CD4-positive, CD25-positive, alpha-beta regulatory T cell (primary cell): ENCODE measurements around the gene KIF6. TPM values are rescaled to one million over a fixed set of nuclear protein-coding genes. Genes with fewer than 3 reads are reported as not detected.

Experiments
- ATAC-seq, 2 donors: fragments of 150-1000 bp; cut with Tn5 transposase; one replicate each; pipeline ENCODE4 v1.10.0; 2021; ENCODE audit warnings: low read depth in 2 of 2, moderate number of reproducible peaks in 2 of 2, moderate library complexity in 1 of 2
- DNase-seq, 3 donors: peaks; one replicate each; pipeline versions ENCODE4 v3.0.0 to v3.0.0-alpha.2; 2012 to 2022; ENCODE audit warnings: mixed read lengths in 1 of 3
- H3K27ac ChIP-seq: one replicate; pipeline ENCODE4 v1.7.0; 2013; ENCODE audit warnings: mild to moderate bottlenecking, low read length; ENCODE audit not compliant: insufficient read depth, poor library complexity, severe bottlenecking
- H3K27me3 ChIP-seq: one replicate; pipeline ENCODE4 v1.7.0; 2013; ENCODE audit warnings: low read length; ENCODE audit not compliant: control insufficient read depth, insufficient read depth
- H3K36me3 ChIP-seq: one replicate; pipeline ENCODE4 v1.7.0; 2013; ENCODE audit warnings: mild to moderate bottlenecking, low read length, moderate library complexity; ENCODE audit not compliant: control insufficient read depth, insufficient read depth
- H3K4me1 ChIP-seq: 2 replicates; pipeline ENCODE4 v1.7.0; 2013; ENCODE audit warnings: mild to moderate bottlenecking, low read length; ENCODE audit not compliant: insufficient read depth, control insufficient read depth, poor library complexity, severe bottlenecking
- H3K4me3 ChIP-seq: one replicate; pipeline ENCODE4 v1.7.0; 2013; ENCODE audit warnings: low read depth, mild to moderate bottlenecking, low read length, moderate library complexity
- H3K9me3 ChIP-seq, 2 experiments: 1 replicate in 1 of 2; 2 replicates in 1 of 2; pipeline ENCODE4 v1.7.0; 2013; ENCODE audit warnings: low read length in 2 of 2, mild to moderate bottlenecking in 1 of 2, moderate library complexity in 1 of 2; ENCODE audit not compliant: control insufficient read depth in 2 of 2
- H3K27ac Mint-ChIP-seq, 3 donors: one replicate each; pipeline ENCODE4 v1.8.0; 2020 to 2022; ENCODE audit warnings: mild to moderate bottlenecking in 3 of 3, mixed read lengths in 3 of 3, moderate library complexity in 2 of 3
- H3K27me3 Mint-ChIP-seq: one replicate; pipeline ENCODE4 v1.8.0; 2022; ENCODE audit warnings: mild to moderate bottlenecking, mixed read lengths
- H3K36me3 Mint-ChIP-seq: one replicate; pipeline ENCODE4 v1.8.0; 2020; ENCODE audit warnings: mixed read lengths
- H3K4me1 Mint-ChIP-seq, 4 donors: one replicate each; pipeline ENCODE4 v1.8.0; 2020 to 2022; ENCODE audit warnings: mixed read lengths in 4 of 4, mild to moderate bottlenecking in 1 of 4
- H3K4me3 Mint-ChIP-seq, 4 donors: one replicate each; pipeline ENCODE4 v1.8.0; 2020 to 2022; ENCODE audit warnings: mild to moderate bottlenecking in 4 of 4, mixed read lengths in 4 of 4, moderate library complexity in 3 of 4
- H3K9me3 Mint-ChIP-seq, 7 donors: one replicate each; pipeline ENCODE4 v1.8.0; 2020 to 2022; ENCODE audit warnings: mixed read lengths in 7 of 7, mild to moderate bottlenecking in 3 of 7, moderate library complexity in 2 of 7
- polyA plus RNA-seq, 4 donors: library from polyadenylated mRNA; unstranded; fragments of 300-500 nt; fragmentation: Illumina TruSeq; gene quantifications; one replicate each; pipeline ENCODE4 v1.2.3, GENCODE V29; 2021
- total RNA-seq: library from RNA; stranded (reverse); gene quantifications from one replicate; pipeline ENCODE4 v1.2.3, GENCODE V29; 2022

KIF6 gene
- total and polyA plus RNA-seq, 5 donors from 2014 or later: not detected

DNA sequence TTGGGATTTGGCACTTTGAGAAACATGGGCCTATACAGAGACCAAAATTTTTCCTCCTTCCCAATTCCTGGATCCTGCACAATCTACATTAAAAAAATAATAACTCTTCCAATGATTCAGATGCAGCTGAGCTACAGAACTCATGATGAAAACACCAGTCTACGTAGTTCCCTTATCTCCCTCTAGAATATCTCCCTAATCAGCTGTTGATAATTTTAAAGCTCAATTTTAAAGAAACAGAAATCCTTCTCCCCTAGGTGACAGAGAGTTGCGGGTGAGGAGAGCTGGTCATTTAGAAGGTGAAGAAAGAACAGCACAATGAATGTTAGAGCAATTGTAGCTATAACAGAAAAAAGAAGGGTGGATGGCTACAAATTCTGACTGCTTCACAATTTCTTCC, 227.1 kb downstream of the KIF6 start:
- H3K36me3 ChIP-seq: no peaks in the 10 kb centered on the region
- no peak for ATAC-seq
- no peaks in the 10 kb centered on the region for H3K4me1 Mint-ChIP-seq
- H3K36me3 Mint-ChIP-seq: no peaks in the 10 kb centered on the region
- no peak overlapping the region for H3K27ac Mint-ChIP-seq
- no peak overlapping the region for H3K4me3 Mint-ChIP-seq
- no peak for DNase-seq
- peaks cover 4 to 30% (median 7%) of the 10 kb centered on the region in 7 donors for H3K9me3 Mint-ChIP-seq
- peaks cover 12 to 13% of the 10 kb centered on the region in 2 experiments for H3K9me3 ChIP-seq
- H3K27ac ChIP-seq: no peak overlapping the region
- H3K27me3 ChIP-seq: no peaks in the 10 kb centered on the region
- H3K27me3 Mint-ChIP-seq: peaks cover 6% of the 10 kb centered on the region
- H3K4me3 ChIP-seq: no peak overlapping the region
- no peaks in the 10 kb centered on the region for H3K4me1 ChIP-seq

DNA sequence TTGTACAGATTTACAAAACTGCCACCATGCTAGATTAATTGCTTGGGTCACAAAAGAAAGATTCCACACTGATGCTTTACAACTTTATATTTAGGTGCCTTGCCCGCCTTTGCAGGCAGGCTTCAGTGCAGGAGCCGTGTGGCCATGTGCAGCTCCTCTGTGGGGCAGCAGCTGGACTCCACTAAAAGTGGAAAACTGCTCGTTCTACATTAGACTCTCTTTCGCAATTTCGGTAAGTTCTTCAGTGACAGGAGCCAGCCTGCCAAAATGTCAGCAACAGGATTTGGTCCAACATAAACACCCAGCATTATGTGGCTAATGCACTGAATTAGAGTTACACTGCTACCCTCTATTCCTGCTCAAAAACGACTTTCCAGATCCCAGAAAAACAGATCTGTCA, 228.3 kb downstream of the KIF6 start:
- Mint-ChIP-seq H3K4me3 (no peak overlapping the region), H3K27ac (peak overlapping the region in 1 of 3 donors; percentile 23), H3K27me3 (peaks cover 6% of the 10 kb centered on the region), H3K36me3 (no peaks in the 10 kb centered on the region), H3K4me1 (no peaks in the 10 kb centered on the region), H3K9me3 (peaks cover 4 to 20% (median 5%) of the 10 kb centered on the region in 7 donors)
- H3K9me3 ChIP-seq: peaks cover 5 to 8% of the 10 kb centered on the region in 2 experiments
- H3K27me3 ChIP-seq: no peaks in the 10 kb centered on the region
- no peak overlapping the region for H3K27ac ChIP-seq
- H3K36me3 ChIP-seq: no peaks in the 10 kb centered on the region
- no peak for DNase-seq
- no peak for ATAC-seq
- H3K4me3 ChIP-seq: no peak overlapping the region
- H3K4me1 ChIP-seq: no peaks in the 10 kb centered on the region

DNA sequence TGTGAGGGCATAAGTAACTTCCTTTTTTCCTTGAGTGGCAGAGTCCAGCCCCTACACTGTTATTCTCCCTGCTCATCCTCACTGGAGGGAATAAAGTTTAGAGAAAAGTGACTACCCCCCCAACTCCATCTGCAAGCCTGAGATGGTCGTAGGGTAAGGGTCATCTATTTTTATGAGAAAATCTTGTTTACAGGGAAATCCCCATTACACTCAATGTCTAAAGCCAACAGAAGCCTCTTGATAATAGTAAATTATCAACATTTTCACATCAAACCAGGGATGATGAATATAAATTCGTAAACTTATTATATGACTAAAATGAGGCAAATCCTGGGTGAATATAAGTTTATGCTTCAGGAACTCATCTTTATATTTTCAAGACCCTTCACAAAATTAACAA, 228.8 kb downstream of the KIF6 start:
- Histone ChIP-seq H3K9me3 (peaks cover 3 to 5% of the 10 kb centered on the region in 2 experiments), H3K4me3 (no peak overlapping the region), H3K36me3 (no peaks in the 10 kb centered on the region), H3K27me3 (no peaks in the 10 kb centered on the region), H3K4me1 (no peaks in the 10 kb centered on the region), H3K27ac (no peak overlapping the region)
- H3K4me1 Mint-ChIP-seq: no peaks in the 10 kb centered on the region
- peaks cover 6% of the 10 kb centered on the region for H3K27me3 Mint-ChIP-seq
- no peak for DNase-seq
- H3K36me3 Mint-ChIP-seq: no peaks in the 10 kb centered on the region
- ATAC-seq: no peak
- peaks cover 2 to 16% (median 5%) of the 10 kb centered on the region in 7 donors for H3K9me3 Mint-ChIP-seq
- no peak overlapping the region for H3K27ac Mint-ChIP-seq
- no peak overlapping the region for H3K4me3 Mint-ChIP-seq

- DNase-seq: no peak
- no peaks in the 10 kb centered on the region for H3K27me3 ChIP-seq
- no peak overlapping the region for H3K27ac Mint-ChIP-seq
- no peaks in the 10 kb centered on the region for H3K4me1 ChIP-seq
- peaks cover 0 to 1% of the 10 kb centered on the region in 2 experiments for H3K9me3 ChIP-seq
- no peaks in the 10 kb centered on the region for H3K36me3 ChIP-seq
- no peak overlapping the region for H3K4me3 Mint-ChIP-seq
- H3K36me3 Mint-ChIP-seq: no peaks in the 10 kb centered on the region
- no peak overlapping the region for H3K27ac ChIP-seq
- peaks cover 0 to 8% (median 4%) of the 10 kb centered on the region in 7 donors for H3K9me3 Mint-ChIP-seq
- ATAC-seq: no peak
- H3K4me3 ChIP-seq: no peak overlapping the region
- H3K4me1 Mint-ChIP-seq: no peaks in the 10 kb centered on the region
- peaks cover 6% of the 10 kb centered on the region for H3K27me3 Mint-ChIP-seq
Observed at GRCh38 chr6:39495640-39496039, 229.6 kb downstream of the KIF6 start.

GRCh38 chr6:39494998-39495397, 230.2 kb downstream of the KIF6 start:
- no peak overlapping the region for H3K4me3 Mint-ChIP-seq
- H3K27ac Mint-ChIP-seq: no peak overlapping the region
- ATAC-seq (no peak), DNase-seq (no peak)
- no peaks in the 10 kb centered on the region for H3K9me3 ChIP-seq
- peaks cover 6% of the 10 kb centered on the region for H3K27me3 Mint-ChIP-seq
- H3K4me1 Mint-ChIP-seq: no peaks in the 10 kb centered on the region
- peaks cover 0 to 6% (median 3%) of the 10 kb centered on the region in 7 donors for H3K9me3 Mint-ChIP-seq
- H3K4me1 ChIP-seq: no peaks in the 10 kb centered on the region
- no peaks in the 10 kb centered on the region for H3K36me3 ChIP-seq
- H3K27ac ChIP-seq: no peak overlapping the region
- no peaks in the 10 kb centered on the region for H3K27me3 ChIP-seq
- H3K4me3 ChIP-seq: no peak overlapping the region
- no peaks in the 10 kb centered on the region for H3K36me3 Mint-ChIP-seq

DNA sequence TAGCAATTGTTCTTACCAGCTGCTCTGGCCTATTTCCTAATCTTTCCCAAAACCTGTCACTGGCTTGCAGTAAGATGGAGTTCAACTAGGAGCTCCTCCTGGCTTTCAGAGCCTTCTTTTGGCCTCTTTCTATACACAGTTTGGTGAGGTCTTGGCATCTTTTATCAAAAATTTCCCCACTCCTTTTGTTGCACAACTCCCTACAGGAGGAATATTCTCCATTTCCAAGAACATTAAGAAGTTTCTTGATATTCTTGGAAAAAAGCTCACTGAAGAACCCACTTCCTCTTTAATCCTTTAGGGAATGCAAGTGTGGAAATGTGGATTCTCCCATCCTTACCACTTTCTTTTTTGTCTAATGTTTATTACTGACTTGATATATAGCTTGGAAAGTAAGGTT, 231.4 kb downstream of the KIF6 start:
- no peak for DNase-seq
- no peak overlapping the region for H3K27ac ChIP-seq
- H3K27me3 ChIP-seq: no peaks in the 10 kb centered on the region
- no peaks in the 10 kb centered on the region for H3K36me3 ChIP-seq
- H3K4me3 ChIP-seq: no peak overlapping the region
- no peaks in the 10 kb centered on the region for H3K36me3 Mint-ChIP-seq
- H3K27ac Mint-ChIP-seq: no peak overlapping the region
- H3K4me1 ChIP-seq: no peaks in the 10 kb centered on the region
- peaks cover 6% of the 10 kb centered on the region for H3K27me3 Mint-ChIP-seq
- H3K9me3 ChIP-seq: no peaks in the 10 kb centered on the region
- H3K4me1 Mint-ChIP-seq: no peaks in the 10 kb centered on the region
- no peak for ATAC-seq
- H3K9me3 Mint-ChIP-seq: peaks cover 0 to 5% (median 0%) of the 10 kb centered on the region in 7 donors
- H3K4me3 Mint-ChIP-seq: no peak overlapping the region

DNA sequence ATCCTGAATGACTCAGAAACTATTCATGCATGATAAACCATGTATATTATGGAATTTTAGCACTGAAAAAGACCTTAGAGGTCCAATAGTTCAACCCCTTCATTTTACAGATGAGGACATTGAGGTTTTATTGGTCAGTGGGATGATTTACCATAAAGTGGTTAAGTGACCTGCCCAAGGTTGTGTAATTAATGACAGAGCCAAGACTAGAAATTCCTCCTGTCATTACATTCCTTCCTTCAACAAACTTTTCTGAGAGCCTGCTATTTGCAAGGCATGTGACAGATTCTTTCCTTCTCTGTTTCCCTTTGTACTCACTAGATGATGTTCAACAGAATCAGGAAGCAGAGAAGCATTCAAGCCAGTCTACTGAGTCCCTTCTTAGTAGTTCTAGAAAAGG, 232.0 kb downstream of the KIF6 start:
- Histone ChIP-seq H3K9me3 (no peaks in the 10 kb centered on the region), H3K27ac (no peak overlapping the region), H3K4me3 (no peak overlapping the region), H3K36me3 (no peaks in the 10 kb centered on the region), H3K27me3 (no peaks in the 10 kb centered on the region), H3K4me1 (no peaks in the 10 kb centered on the region)
- Mint-ChIP-seq H3K27me3 (peaks cover 3% of the 10 kb centered on the region), H3K27ac (no peak overlapping the region), H3K36me3 (no peaks in the 10 kb centered on the region), H3K9me3 (peaks cover 0 to 5% (median 0%) of the 10 kb centered on the region in 7 donors), H3K4me3 (no peak overlapping the region), H3K4me1 (no peaks in the 10 kb centered on the region)
- DNase-seq (no peak), ATAC-seq (no peak)

- Mint-ChIP-seq H3K27ac (no peak overlapping the region), H3K4me1 (no peaks in the 10 kb centered on the region), H3K9me3 (no peaks in the 10 kb centered on the region), H3K27me3 (no peaks in the 10 kb centered on the region), H3K4me3 (no peak overlapping the region), H3K36me3 (no peaks in the 10 kb centered on the region)
- Histone ChIP-seq H3K9me3 (no peaks in the 10 kb centered on the region), H3K4me3 (no peak overlapping the region), H3K27me3 (no peaks in the 10 kb centered on the region), H3K27ac (no peak overlapping the region), H3K4me1 (no peaks in the 10 kb centered on the region), H3K36me3 (no peaks in the 10 kb centered on the region)
- no peak for ATAC-seq
- DNase-seq: no peak
Observed at GRCh38 chr6:39490108-39490507, 235.1 kb downstream of the KIF6 start.
